Erythroblast (primary cell): Measurements from ENCODE around the gene TIMM23.

Source experiments
- DNase-seq, 2 experiments: peaks; one replicate each; lab custom pipeline; 2025; lab: John Stamatoyannopoulos, UW
- GATA1 ChIP-seq: IDR thresholded peaks from 2 replicates; pipeline ENCODE4 v1.6.1; 2011; ENCODE audit warnings: low read depth, mild to moderate bottlenecking, control low read depth, low read length, moderate library complexity
- POLR2A ChIP-seq: IDR thresholded peaks from 2 replicates; pipeline ENCODE4 v1.6.1; 2011; ENCODE audit warnings: mild to moderate bottlenecking, low read length

TIMM23 gene

GRCh38 chr10:46016811-46017210 lies 44.5 kb downstream of the TIMM23 start:
- no peak for DNase-seq
- TF ChIP-seq GATA1 (no peak), POLR2A (no peak)

GRCh38 chr10:46017733-46018132 lies 45.4 kb downstream of the TIMM23 start:
- peak in 1 of 2 experiments; percentile 63 for DNase-seq
- TF ChIP-seq GATA1, result no peak
- TF ChIP-seq POLR2A, result no peak

- TF ChIP-seq GATA1 (peak; percentile 10), POLR2A (peak; percentile 39)
- peak; percentile 84 to 87 for DNase-seq
These were observed 46.3 kb downstream of the TIMM23 start for GRCh38 chr10:46018453-46019176.

GRCh38 chr10:46019177-46019528 lies 46.9 kb downstream of the TIMM23 start:
- TF ChIP-seq GATA1 (no peak), POLR2A (no peak)
- DNase-seq, result no peak

GRCh38 chr10:46019569-46020343 lies 47.5 kb downstream of the TIMM23 start:
- no peak for TF ChIP-seq POLR2A
- no peak for TF ChIP-seq GATA1
- peak; percentile 75 to 85 for DNase-seq

GRCh38 chr10:46020344-46020657 lies 48.0 kb downstream of the TIMM23 start:
- peak; percentile 36 to 58 for DNase-seq
- no peak for TF ChIP-seq GATA1
- TF ChIP-seq POLR2A, result no peak

- TF ChIP-seq POLR2A (peak; percentile 86), GATA1 (no peak)
- DNase-seq, result peak; percentile 95 to 98
These were observed 50.9 kb downstream of the TIMM23 start for GRCh38 chr10:46022978-46023702.

GRCh38 chr10:46024948-46025347 lies 52.7 kb downstream of the TIMM23 start:
- TF ChIP-seq POLR2A, result no peak
- TF ChIP-seq GATA1, result no peak
- no peak for DNase-seq

GRCh38 chr10:46025406-46025805 lies 53.1 kb downstream of the TIMM23 start:
- no peak for TF ChIP-seq GATA1
- DNase-seq, result peak in 1 of 2 experiments; percentile 19

GRCh38 chr10:46026106-46026505 lies 53.8 kb downstream of the TIMM23 start:
- TF ChIP-seq POLR2A (no peak), GATA1 (no peak)
- no peak for DNase-seq

GRCh38 chr10:46028584-46029460 lies 56.5 kb downstream of the TIMM23 start:
- no peak for TF ChIP-seq POLR2A
- peak; percentile 78 to 85 for DNase-seq

GRCh38 chr10:46029461-46030030 lies 57.3 kb downstream of the TIMM23 start:
- no peak for TF ChIP-seq GATA1
- TF ChIP-seq POLR2A, result no peak

GRCh38 chr10:46030091-46030937 lies 58.0 kb downstream of the TIMM23 start, which contains the start of gene NCOA4:
Gene NCOA4 (minus strand): TSS chr10:46030623. CDS start chr10:46016680, 13,943 bp downstream.
- TF ChIP-seq GATA1, result no peak
- TF ChIP-seq POLR2A, result peak; percentile 98

More at GRCh38 chr10:46029461-46030030, 57.3 kb downstream of the TIMM23 start:
- peak; percentile 22 to 65 for DNase-seq

More at GRCh38 chr10:46030091-46030937, 58.0 kb downstream of the TIMM23 start, which contains the start of gene NCOA4:
- DNase-seq, result peak; percentile 99
